Breast epithelium (tissue), 3 donors: ENCODE measurements around the gene RHNO1.

Experiments
- POLR2A ChIP-seq: fragments of 450-650 bp; IDR thresholded peaks from one replicate; pipeline ENCODE4 v1.6.1; 2016; ENCODE audit warnings: antibody characterized with exemption, mild to moderate bottlenecking, moderate library complexity
- POLR2AphosphoS5 ChIP-seq, 3 donors: sonication (generic); formaldehyde crosslinking; IDR thresholded peaks; one replicate each; pipeline ENCODE4 v1.6.1; 2017; ENCODE audit warnings: antibody characterized with exemption in 3 of 3
- TF ChIP-seq, protein P1 (sequence below), 3 donors: fragments of 450-650 bp; IDR thresholded peaks; one replicate each; pipeline ENCODE4 v1.5.1; 2016 to 2017; ENCODE audit warnings: antibody characterized with exemption in 3 of 3, mild to moderate bottlenecking in 3 of 3, moderate library complexity in 3 of 3

GRCh38 chr12:2853626-2854025, 23.4 kb upstream of the RHNO1 start:
- TF ChIP-seq, protein P1, sequence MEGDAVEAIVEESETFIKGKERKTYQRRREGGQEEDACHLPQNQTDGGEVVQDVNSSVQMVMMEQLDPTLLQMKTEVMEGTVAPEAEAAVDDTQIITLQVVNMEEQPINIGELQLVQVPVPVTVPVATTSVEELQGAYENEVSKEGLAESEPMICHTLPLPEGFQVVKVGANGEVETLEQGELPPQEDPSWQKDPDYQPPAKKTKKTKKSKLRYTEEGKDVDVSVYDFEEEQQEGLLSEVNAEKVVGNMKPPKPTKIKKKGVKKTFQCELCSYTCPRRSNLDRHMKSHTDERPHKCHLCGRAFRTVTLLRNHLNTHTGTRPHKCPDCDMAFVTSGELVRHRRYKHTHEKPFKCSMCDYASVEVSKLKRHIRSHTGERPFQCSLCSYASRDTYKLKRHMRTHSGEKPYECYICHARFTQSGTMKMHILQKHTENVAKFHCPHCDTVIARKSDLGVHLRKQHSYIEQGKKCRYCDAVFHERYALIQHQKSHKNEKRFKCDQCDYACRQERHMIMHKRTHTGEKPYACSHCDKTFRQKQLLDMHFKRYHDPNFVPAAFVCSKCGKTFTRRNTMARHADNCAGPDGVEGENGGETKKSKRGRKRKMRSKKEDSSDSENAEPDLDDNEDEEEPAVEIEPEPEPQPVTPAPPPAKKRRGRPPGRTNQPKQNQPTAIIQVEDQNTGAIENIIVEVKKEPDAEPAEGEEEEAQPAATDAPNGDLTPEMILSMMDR (IDR thresholded peaks at IDR 0.05): peak; percentile 31 to 69 (median 66)
- TF ChIP-seq POLR2A (no peak), POLR2AphosphoS5 (IDR thresholded peaks at IDR 0.05) (no peak)
